ENCODE data around the gene KRTAP10-1.

The KRTAP10-1 gene

DNA sequence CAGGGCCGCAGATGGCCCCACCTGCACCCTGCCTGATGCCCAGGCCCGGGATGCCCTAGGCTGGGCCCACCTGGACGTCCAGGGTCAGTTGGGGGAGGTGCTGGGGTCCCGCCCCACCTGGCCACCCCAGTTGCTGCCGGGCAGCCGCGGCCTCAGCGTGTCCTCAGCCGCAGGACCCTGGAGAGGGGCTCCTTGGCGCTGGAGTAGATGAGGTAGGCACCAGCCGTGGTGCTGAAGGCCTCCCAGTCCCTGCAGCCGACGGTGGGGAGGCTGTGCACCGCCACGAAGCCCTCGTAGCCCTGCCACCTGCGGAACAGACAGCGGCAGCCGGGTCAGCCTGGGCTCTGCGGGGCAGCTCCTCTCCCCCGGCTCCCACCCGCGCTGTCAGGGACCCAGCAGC lies 40.4 kb downstream of the KRTAP10-1 start:
- DNase-seq, result no peak

DNA sequence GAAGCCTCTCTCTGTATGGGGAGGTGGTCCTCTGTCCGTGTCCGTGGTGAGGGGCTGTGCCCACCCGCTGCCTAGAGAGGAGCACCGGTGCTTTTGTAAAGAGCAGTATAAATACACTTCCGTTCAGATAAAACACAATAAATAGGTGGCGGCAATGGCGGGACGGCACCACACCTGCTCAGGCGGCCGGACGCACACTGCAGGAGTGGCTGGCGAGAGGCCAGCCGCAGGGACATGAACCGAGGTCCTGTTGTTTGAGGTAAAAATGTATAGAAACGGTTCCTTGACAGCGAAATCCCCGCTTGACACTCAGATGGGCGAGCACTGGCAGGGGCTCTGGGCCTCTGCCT lies 40.8 kb downstream of the KRTAP10-1 start:
- no peak for DNase-seq

DNA sequence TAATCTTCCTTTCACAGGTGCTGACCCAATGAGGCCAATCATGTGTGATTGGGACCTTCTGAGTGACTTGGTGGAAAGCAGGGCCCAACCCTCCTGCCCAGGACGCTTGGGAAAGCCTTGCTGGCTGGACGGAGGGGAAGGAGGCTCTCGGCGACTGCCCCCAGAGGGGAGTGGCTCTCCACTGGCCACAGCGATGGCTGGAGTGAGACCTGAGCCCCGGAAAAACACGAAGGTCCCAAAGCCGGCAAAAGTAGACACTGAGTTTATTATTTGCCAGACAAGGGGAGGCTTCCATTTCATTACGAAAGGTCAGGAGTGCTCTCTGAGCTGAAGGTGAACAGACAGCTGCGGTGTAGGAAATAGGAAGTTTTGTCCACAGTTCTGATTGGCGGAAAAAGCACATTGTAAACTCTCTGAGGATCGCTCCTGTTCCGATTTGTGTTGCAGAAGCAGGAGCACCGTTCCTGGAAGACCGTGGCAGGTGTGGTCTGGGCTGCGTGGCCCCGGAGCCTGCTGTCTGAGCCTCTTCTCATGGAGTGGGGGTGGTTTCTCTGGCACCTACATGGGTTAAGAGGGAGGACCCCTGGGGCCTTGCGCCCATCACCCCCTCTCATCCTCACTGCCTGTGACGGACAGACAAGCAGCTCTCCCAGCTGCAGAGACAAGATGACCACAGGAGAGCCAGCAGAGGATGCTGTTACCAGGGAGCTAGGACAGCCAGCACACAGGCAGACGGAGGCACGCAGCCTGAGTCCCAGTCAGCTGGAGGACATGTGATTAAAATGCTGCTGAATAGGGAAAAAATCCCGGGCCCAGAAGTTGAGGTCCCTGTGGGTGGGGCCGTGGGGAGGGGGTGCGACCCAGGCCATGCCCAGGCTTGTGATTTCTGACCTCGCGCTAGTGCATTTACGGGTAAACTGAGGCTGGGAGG lies 41.5 kb downstream of the KRTAP10-1 start:
- DNase-seq, result no peak

DNA sequence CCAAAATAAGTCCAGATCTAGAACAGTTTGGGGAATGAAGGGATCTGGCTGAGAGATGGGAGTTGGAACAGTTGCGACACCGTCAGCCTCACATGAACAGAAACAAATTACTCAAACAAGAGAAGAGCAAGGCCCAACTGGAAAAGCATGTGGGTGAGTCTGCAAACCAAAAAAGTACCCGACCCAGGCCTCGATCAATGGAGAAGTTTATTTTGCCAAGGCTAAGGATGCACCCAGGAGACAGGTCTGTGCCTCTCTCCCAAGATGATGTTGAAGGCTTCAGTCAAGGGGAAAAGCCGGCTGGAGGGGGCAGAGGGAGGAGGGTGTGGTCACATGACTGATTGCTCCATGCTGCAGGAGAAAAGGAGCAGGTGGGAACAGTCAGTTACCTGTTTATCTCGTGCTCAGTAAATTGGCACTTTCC lies 42.3 kb downstream of the KRTAP10-1 start:
- no peak for DNase-seq

DNA sequence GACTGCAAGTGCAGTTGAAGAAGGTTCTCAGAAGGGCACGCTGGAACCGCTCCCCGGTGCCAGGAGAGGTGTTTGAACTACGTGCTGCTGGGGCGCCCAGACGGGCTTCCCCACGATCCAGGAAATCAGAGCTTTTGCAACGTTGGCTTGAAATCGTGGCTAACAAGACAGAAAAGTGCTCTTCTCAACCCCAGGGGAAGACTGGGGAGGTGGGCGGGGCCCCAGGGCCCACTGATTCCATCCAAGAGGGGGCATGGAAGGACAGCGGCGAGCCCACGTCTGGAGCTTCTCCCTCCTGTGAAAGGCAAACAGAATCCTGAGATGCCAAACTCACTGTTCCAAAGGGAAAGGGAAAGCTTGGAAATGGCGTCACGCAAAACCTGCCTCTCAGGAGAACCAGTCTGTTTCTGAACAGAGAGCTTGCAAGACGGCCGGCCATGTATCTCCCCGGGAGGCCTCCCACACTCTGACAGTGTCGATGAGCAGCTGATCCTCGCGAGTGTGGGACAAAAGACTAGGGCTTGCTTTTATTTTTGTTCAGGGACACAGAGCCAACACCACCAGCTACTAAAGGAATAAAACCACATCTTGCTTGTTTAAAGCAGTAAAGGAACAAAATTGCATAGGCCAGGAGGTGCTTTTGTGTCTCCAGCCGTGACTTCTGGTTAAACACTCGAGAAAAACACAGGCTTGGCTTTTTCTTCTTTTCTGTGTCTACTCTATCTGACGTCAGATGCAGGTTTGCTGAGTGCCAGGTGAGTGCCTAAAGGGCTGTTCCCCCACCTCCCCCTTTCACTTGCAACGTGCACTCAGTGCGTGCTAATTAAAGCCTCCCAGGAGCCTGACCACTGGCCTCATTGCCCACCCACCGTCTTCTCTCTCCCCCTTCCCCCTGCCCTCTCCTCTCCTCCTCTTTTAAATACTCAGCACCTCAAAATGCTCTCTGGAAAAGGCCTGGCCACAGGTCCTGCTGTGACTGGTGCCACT lies 43.1 kb downstream of the KRTAP10-1 start:
- no peak for DNase-seq

DNA sequence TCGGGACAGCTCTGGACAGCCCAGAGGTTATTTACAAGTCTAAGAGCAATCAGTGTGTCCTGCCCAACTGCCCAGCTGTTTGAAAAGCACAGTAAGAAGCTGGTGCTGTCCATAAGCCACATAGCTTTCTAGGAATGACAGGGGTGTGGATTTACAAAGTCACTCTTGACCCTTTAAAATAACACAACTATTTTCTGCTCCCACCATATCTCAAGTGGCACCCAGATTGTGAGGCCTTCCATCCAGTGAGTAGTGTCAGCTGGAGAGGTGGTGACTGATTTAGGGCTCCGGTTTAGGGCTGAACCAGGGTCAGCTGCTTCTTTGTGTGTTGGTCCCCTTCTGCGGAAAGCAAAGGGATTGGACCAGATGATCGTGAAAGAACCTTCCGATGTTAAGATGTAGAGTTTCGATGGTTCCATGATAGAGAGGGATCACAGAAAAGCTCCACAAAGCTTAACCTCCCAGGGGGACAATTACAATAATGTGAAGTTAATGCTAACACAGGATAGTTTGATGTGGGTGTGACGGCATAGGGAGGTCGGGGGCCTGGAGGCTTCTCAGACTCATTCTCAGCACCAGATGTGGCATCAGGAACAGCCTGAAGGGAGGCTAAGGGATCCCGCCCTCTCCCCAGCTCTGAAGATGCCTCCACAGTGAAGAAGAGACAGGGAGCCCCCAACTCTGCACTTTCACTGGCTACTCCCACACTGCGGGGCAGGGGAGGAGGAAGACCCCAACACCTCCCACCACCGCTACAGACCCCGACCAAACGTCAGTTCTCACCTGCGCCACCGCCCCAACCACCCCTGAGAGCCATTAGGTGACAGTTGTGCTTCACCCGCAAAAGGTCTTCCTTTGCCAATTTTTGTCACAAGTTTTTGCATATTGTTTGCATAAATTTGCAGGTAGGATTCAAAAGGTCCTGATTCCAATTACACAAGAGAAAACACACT lies 44.1 kb downstream of the KRTAP10-1 start:
- DNase-seq, result no peak

DNA sequence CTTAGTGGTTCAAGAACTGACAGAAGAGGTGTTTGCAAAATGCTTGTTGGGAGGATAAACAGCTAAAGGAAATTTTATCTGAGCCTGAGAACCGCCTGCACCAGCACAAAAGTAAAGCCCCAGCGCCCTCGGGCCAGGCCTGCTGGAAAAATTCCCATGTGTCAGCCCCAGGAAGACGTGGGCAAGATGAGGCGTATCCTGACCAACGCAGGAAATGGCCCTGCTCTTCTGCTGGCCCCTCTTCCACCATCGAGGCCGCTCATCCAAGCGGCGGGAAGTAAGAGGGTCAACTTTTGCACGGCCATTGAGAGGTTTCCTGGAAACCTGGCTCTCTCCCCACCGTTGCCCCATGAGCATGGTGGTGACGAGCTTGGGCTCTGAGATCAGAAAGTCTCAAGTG lies 45.0 kb downstream of the KRTAP10-1 start:
- no peak for DNase-seq

DNA sequence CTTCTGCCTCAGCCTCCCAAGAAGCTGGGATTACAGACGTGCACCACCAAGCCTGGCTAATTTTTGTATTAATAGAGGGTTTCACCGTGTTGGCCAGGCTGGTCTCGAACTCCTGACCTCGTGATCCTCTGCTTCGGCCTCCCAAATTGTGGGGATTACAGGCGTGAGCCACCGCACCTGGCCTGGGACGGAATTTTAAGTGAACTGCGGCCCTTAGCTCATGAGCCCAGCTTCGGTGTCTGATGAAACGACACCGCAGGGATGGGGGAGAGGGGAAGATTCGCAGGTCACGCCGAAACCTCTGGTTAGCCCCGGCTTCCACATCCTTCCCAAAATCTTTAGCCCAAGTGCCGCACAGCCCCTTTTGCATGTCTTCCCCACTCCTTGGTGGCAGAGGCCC lies 45.6 kb downstream of the KRTAP10-1 start:
- DNase-seq, result no peak

DNA sequence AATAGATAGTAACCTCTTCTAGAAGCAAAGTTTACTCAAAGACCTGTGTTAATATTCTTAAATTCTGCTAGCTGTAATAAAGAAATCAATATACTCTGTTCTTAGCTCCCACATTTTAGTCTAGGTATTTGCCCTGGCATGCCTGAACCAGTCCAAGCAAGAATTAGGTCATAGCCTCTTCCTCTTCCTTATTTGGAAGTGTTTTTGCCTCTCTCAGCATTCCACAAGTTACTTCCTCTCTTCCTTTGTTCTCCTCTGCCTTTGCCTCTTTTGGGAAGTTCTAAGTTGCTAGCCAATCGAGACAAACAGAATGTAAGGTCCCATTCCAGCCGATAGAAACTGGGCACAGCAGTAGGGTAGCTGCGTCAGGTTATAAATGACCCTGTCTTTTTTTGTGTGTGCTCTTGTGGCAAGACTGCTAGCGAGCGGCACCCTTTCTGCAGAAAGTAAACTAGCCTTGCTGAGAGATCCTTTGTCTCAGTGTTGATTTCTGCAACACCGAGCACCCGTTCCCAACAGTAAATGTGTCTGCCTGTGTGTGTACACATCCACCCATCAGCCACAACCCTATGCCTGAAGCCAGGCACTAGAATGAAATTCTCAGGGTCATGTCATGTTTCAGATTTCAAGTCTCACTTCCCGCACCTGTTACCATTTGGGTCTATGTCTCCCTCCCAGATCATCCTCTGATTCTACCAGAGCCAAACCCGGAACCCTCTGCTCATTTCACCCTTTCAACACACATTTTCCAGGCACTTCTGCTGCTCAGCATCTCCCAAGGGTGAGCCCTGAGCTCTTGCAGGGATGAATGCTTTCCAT lies 47.2 kb downstream of the KRTAP10-1 start:
- no peak for DNase-seq

DNA sequence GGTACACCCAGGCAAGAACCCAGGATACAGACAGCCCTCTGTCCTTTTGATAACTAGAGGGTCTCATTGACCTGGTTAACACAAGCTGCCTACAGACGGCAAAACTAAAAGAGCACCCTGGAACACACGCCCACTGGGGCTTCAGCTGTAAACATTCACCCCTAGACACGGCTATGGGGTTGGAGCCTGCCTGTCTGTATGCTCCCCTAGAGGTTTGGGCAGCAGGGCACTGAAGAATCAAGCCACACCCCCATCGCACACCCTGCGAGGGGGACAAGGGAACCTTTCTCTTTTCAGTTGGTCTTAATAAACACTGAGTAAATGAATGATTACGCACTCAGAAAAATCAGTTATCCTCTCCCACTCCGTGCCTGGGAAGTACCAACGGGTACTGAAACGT lies 49.2 kb downstream of the KRTAP10-1 start:
- DNase-seq, result no peak

DNA sequence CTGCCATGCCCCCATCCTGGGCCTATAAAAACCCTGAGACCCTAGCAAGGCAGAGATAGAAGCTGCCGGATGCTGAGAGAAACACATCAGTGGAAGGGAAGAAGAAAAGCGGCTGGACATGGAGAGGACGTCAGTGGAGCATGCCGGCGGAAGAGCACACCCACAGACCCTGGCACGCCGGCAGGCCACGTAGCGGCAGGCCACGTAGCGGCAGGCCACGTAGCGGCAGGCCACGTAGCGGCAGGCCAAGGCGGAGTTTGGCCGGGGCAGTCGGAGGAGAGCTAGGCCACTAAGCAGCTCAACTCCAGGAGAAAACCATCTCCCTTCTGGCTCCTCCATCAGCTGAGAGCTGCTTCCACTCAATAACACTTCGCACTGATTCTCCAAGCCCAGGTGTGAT lies 49.6 kb downstream of the KRTAP10-1 start:
- DNase-seq, result no peak

DNA sequence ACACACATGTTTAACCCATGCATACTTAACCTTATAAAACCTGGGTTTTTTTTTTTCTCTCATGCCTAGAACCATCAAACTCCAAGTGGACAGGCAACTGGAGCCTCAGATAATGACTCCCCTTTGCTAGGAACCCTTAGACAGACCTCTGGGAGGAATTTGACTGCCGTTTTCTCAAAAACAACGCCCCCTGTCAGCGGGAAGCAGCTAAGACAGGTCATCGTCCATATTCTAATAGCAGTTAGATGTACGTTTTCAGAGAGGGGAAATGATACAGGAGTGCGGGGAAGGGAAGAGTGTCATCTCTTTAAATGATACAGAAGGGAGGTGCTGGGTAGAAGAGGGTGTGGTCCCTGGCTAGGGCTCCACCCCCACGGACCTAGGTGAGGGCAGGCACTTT lies 50.0 kb downstream of the KRTAP10-1 start:
- no peak for DNase-seq
